Astrocyte of the cerebellum (primary cell): ENCODE results near the gene KRT3.

Experiments
- DNase-seq: peaks from one replicate; pipeline ENCODE4 v3.0.0-alpha.2; 2011; ENCODE audit warnings: low read depth
- H3K4me3 ChIP-seq: 2 replicates; pipeline ENCODE4 v1.5.1; 2011; ENCODE audit warnings: mild to moderate bottlenecking, low read depth, low read length, moderate library complexity
- CTCF ChIP-seq: IDR thresholded peaks from 2 replicates; pipeline ENCODE4 v1.5.1; 2012; ENCODE audit warnings: low read length, low read depth, moderate library complexity, mild to moderate bottlenecking; ENCODE audit errors: missing control alignments
- in situ Hi-C: cut with HindIII; loops from 2 replicates; pipeline ENCODE4 v1.10.0; 2017; ENCODE audit warnings: low sequenced_read_pairs

KRT3 gene

DNA sequence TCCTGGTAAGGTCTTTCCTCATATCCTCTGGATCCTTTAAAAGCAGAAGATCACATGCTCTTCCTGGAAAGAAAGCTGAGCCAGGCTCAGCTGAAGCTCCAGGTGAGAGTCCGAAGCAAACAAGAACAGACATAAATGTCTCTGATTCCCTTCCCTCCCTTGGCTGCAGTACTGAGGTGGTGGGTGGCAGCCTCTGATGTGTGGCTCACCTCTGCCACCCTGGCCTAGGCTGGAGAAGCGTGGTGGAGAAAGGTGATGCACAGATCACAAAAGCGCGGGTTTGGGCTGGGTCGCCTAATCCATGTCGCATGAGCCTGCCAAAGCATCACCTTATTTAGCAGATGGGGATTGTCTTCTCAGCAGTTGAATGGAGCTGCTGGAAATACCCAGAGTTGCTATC, 16.0 kb downstream of the KRT3 start:
- no peak overlapping the region for H3K4me3 ChIP-seq
- in situ Hi-C loops, result no loop called here
- TF ChIP-seq CTCF, result no peak
- DNase-seq, result no peak

- no peak for DNase-seq
- no peak overlapping the region for H3K4me3 ChIP-seq
- in situ Hi-C loops, result no loop called here
- no peak for TF ChIP-seq CTCF
Measured at GRCh38 chr12:52778833-52779232, 17.1 kb downstream of the KRT3 start.

DNA sequence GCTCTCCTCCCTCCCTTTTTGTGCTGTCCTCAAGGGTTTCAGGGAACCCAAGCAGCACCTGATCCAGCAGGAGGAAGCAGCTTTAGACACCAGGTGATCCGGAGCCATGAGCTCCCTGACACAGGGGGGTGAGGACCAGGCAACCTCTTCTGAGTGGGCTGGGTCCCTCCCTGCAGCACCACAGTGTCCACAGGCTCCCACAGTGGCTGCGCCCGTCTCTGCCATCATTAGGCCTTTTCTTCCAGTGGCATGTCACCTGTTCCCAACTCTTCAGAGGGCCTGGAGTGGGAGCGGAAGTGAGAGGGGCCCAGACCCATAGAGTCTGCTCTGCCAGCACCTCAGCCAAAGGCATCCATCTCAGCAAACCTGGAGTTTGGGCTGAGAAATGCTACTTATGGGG, 18.4 kb downstream of the KRT3 start:
- DNase-seq, result no peak
- H3K4me3 ChIP-seq, result no peak overlapping the region
- TF ChIP-seq CTCF, result no peak
- in situ Hi-C loops, result no loop called here

DNA sequence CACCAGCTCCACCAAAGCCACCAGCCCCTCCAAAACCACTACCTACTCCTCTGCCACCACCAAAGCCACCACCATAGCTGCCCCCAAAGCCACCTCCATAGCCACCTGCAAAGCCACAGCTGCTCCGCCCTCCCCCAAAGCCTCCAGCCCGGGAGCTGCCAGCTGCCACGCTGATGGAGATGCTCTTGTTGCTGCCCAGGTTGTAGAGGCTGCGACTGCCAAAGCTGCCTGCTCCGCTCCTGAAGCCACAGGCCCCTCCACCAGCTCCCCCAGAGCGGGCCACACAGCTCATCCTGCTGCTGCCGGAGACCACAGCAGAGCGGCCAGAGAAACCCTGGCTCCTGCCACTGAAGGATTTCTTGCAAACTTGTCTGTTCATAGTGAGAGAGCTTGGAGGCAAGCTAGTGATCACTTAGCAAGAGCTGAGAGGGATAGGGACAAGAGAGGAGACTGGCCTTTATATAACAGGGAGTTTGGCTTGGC, 19.0 kb downstream of the KRT3 start, which contains the start of gene KRT76:
Gene KRT76, minus strand, starts transcription at position 433 of the 483 bp plus-strand sequence. Its CDS starts 54 bp downstream, at position 379.
- DNase-seq, result no peak
- TF ChIP-seq CTCF, result no peak
- in situ Hi-C loops, result no loop called here
- no peak within 1 kb of the TSS for H3K4me3 ChIP-seq

- in situ Hi-C loops, result no loop called here
- no peak overlapping the region for H3K4me3 ChIP-seq
- DNase-seq, result no peak
- no peak for TF ChIP-seq CTCF
Measured at GRCh38 chr12:52776435-52776834, 19.5 kb downstream of the KRT3 start.

GRCh38 chr12:52774629-52775250, 21.2 kb downstream of the KRT3 start:
- in situ Hi-C loops, result no loop called here
- TF ChIP-seq CTCF, result no peak
- DNase-seq, result no peak
- no peak overlapping the region for H3K4me3 ChIP-seq
